GM12878 (cell line): ENCODE data around the gene ADAMTSL4. TPM values are rescaled to one million over a fixed set of nuclear protein-coding genes. Genes with fewer than 3 reads are reported as not detected.

Source experiments
- ATAC-seq: fragments of 200-7000 bp; cut with Tn5 transposase; 3 replicates; pipeline ENCODE4 v1.9.1; 2020; ENCODE audit warnings: mild to moderate bottlenecking, moderate library complexity
- BruUV-seq: library from RNA; stranded (reverse); fragments of 400-500 nt; replicated peaks from 2 replicates; lab custom pipeline; 2021; lab: Mats Ljungman, UMichigan
- CTCF ChIA-PET: fragments of 300-600 bp; sonication (Branson Sonifier 250); formaldehyde crosslinking; extraction: SDS; loops from one replicate; lab custom pipeline; 2021; ENCODE audit warnings: inconsistent platforms; lab: Yijun Ruan, JAX
- POLR2A ChIA-PET: fragments of 350-600 bp; formaldehyde crosslinking; extraction: SDS; loops from one replicate; lab custom pipeline; 2021; ENCODE audit warnings: inconsistent platforms; lab: Charles Lee
- RAD21 ChIA-PET: fragments of 300-600 bp; sonication (Branson Sonifier 250); formaldehyde crosslinking; loops from one replicate; lab custom pipeline; 2023; ENCODE audit warnings: antibody characterized with exemption; ENCODE audit not compliant: unreplicated experiment; lab: Charles Lee
- SMC1A ChIA-PET: fragments of 300-600 bp; sonication (Branson Sonifier 250); formaldehyde crosslinking; loops from one replicate; lab custom pipeline; 2023; ENCODE audit not compliant: unreplicated experiment, uncharacterized antibody; lab: Charles Lee
- DNase-seq: peaks from one replicate; pipeline ENCODE4 v3.0.0-alpha.2; 2011; ENCODE audit warnings: low read depth, low spot score
- FAIRE-seq: peaks from 3 replicates; lab custom pipeline; 2011; peaks lifted over from hg19 to GRCh38; lab: Jason Lieb, UNC
- H2AFZ ChIP-seq: 2 replicates; pipeline ENCODE4 v1.6.0; 2011; ENCODE audit warnings: low read depth, low read length, control low read depth; ENCODE audit not compliant: control insufficient read depth
- H3K27ac ChIP-seq: 2 replicates; pipeline ENCODE4 v1.5.1; 2011; ENCODE audit warnings: control low read depth; ENCODE audit not compliant: control insufficient read depth, insufficient read depth
- H3K27me3 ChIP-seq, 2 experiments: replicated peaks in 1 of 2; 2 replicates each; pipeline versions ENCODE4 v1.6.0 to v1.6.1; 2011; ENCODE audit warnings: low read length in 1 of 2; ENCODE audit not compliant: control insufficient read depth in 2 of 2, insufficient read depth in 2 of 2
- H3K36me3 ChIP-seq, 2 experiments: 2 replicates each; pipeline ENCODE4 v1.5.1; 2011; ENCODE audit warnings: low read length in 1 of 2; ENCODE audit not compliant: control insufficient read depth in 2 of 2, insufficient read depth in 2 of 2
- H3K4me1 ChIP-seq: 2 replicates; pipeline ENCODE4 v1.6.1; 2011; ENCODE audit warnings: mild to moderate bottlenecking, low read length, moderate library complexity, mixed read lengths; ENCODE audit not compliant: control insufficient read depth, insufficient read depth
- H3K4me2 ChIP-seq: 2 replicates; pipeline ENCODE4 v1.6.0; 2011; ENCODE audit warnings: control low read depth; ENCODE audit not compliant: control insufficient read depth, insufficient read depth
- H3K4me3 ChIP-seq: fragments of 200-600 bp; sonication (generic); 2 replicates; pipeline ENCODE4 v1.5.1; 2016
- H3K79me2 ChIP-seq: 2 replicates; pipeline ENCODE4 v1.6.0; 2011; ENCODE audit warnings: low read length; ENCODE audit not compliant: control insufficient read depth, insufficient read depth
- H3K9ac ChIP-seq: 2 replicates; pipeline ENCODE4 v1.8.0; 2011; ENCODE audit warnings: low read length, control low read depth, mixed read lengths; ENCODE audit not compliant: control insufficient read depth, insufficient read depth
- H3K9me3 ChIP-seq: replicated peaks from 3 replicates; pipeline ENCODE4 v1.5.1; 2011; ENCODE audit warnings: mild to moderate bottlenecking, low read length; ENCODE audit not compliant: control insufficient read depth, insufficient read depth
- H4K20me1 ChIP-seq: 2 replicates; pipeline ENCODE4 v1.6.0; 2011; ENCODE audit not compliant: control insufficient read depth, insufficient read depth
- ATF3 ChIP-seq: IDR thresholded peaks from 2 replicates; pipeline ENCODE4 v1.6.1; 2011; ENCODE audit warnings: low read depth, mild to moderate bottlenecking, low read length, moderate library complexity, borderline replicate concordance; ENCODE audit errors: extremely low read depth
- CHD4 ChIP-seq: fragments of 200-600 bp; sonication (generic); IDR thresholded peaks from 2 replicates; pipeline ENCODE4 v1.6.1; 2016; ENCODE audit warnings: mild to moderate bottlenecking
- HSF1 ChIP-seq: fragments of 150-350 bp; IDR thresholded peaks from 2 replicates; pipeline ENCODE4 v1.6.1; 2014; ENCODE audit warnings: mild to moderate bottlenecking, low read depth, low read length
- IKZF1 ChIP-seq: fragments of 450-650 bp; conservative IDR thresholded peaks from 2 replicates; pipeline ENCODE4 v1.6.1; 2017; ENCODE audit warnings: antibody characterized with exemption, mild to moderate bottlenecking
- RELA ChIP-seq: fragments of 450-650 bp; IDR thresholded peaks from 2 replicates; pipeline ENCODE4 v1.8.0; 2014; ENCODE audit warnings: borderline replicate concordance; ENCODE audit not compliant: partially characterized antibody
- WGBS: methylation state at CpG from one replicate; pipeline ENCODE4 v1.1.6; 2016; ENCODE audit warnings: low lambda C conversion rate; ENCODE audit not compliant: insufficient replicate concordance, insufficient coverage; ENCODE audit errors: missing lambda C conversion rate; 5-methylcytosine and 5-hydroxymethylcytosine counted together
- in situ Hi-C: fragments of 300-500 bp; cut with MboI; formaldehyde crosslinking; loops from 9 replicates; pipeline ENCODE4 v1.14.3; 2018; ENCODE audit warnings: mixed read lengths
- intact Hi-C: fragments of 100-400 bp; cut with micrococcal nuclease; formaldehyde crosslinking; loops from one replicate; pipeline ENCODE4 v1.14.2; 2022; ENCODE audit not compliant: unreplicated experiment
- polyA plus RNA-seq, 11 experiments: library from polyadenylated mRNA; depleted of rRNA in 4 of 11; unstranded in 6 of 11; stranded (reverse) in 5 of 11; fragments of >200 nt; fragmentation: Nextera tagmentation in 4 of 11; fragmentation: Illumina TruSeq in 1 of 11; extraction: Ambion mirVana in 4 of 11; extraction: Trizol in 1 of 11; gene quantifications; 1 replicate in 1 of 11; 2 replicates in 10 of 11; pipeline versions ENCODE4 v1.2.1 to v1.2.3, GENCODE V29; 2011 to 2016; ENCODE audit warnings: inconsistent platforms in 2 of 11, missing spikeins in 2 of 11, low read depth in 1 of 11
- total RNA-seq, 4 experiments: library from RNA; depleted of rRNA in 3 of 4; stranded (reverse); fragments of >200 nt in 3 of 4; fragmentation: Illumina TruSeq in 1 of 4; extraction: Trizol in 1 of 4; gene quantifications; 2 replicates each; pipeline versions ENCODE4 v1.2.1 to v1.2.3, GENCODE V29; 2013 to 2021

Gene ADAMTSL4
- total and polyA plus RNA-seq, 10 of the 15 experiments (the other 5 are each of a cell fraction or from before 2014, with no cell fraction given) = 0.04 to 0.15 (median 0.05) TPM; not detected in 5

- H3K79me2 ChIP-seq = no peaks in the 10 kb centered on the region
- in situ Hi-C loops (no loop called here), intact Hi-C loops (no loop called here)
- POLR2A ChIA-PET = interaction anchor here (1.1 kb wide), 1 partner anchor 38 kb away, joined by 4 read pairs; no protein-coding TSS in a partner anchor
- no peak overlapping the region for H3K4me3 ChIP-seq
- H3K27ac ChIP-seq = no peak overlapping the region
- ATAC-seq (no peak), FAIRE-seq (no peak), DNase-seq (no peak)
- SMC1A ChIA-PET = interaction anchor here (0.8 to 18.8 kb wide), 4 partner anchors 13 to 43 kb away, joined by 3 to 367 read pairs (median 6); partner anchors contain the start of gene MCL1
- peaks cover 10% of the 10 kb centered on the region for H3K4me1 ChIP-seq
- CTCF ChIA-PET = interaction anchor here (0.8 to 1.6 kb wide), 3 partner anchors 18 to 46 kb away, joined by 3 to 7 read pairs (median 3); no protein-coding TSS in a partner anchor
- H3K9ac ChIP-seq = no peak overlapping the region
- no peak for TF ChIP-seq HSF1
- TF ChIP-seq RELA = no peak
- no peak for TF ChIP-seq CHD4
- TF ChIP-seq IKZF1 = no peak
- no peak for TF ChIP-seq ATF3
- WGBS = 98% methylated on average over 7 of the region's 7 CpGs
- no peak overlapping the region for H2AFZ ChIP-seq
- H3K4me2 ChIP-seq = no peak overlapping the region
- 0 out of 4 replicates have a peak, but pooled peaks cover 0 to 4% of the 10 kb centered on the region in 2 experiments for H3K36me3 ChIP-seq
- H3K27me3 ChIP-seq = no peaks in the 10 kb centered on the region
- H4K20me1 ChIP-seq = no peaks in the 10 kb centered on the region
- RAD21 ChIA-PET = interaction anchor here (0.6 to 0.8 kb wide), 2 partner anchors 12 to 91 kb away, joined by 3 to 4 read pairs; partner anchors contain the start of gene GOLPH3L
- H3K9me3 ChIP-seq = no peaks in the 10 kb centered on the region
- BruUV-seq = no TSS peak
These were observed 57.4 kb downstream of the ADAMTSL4 start for GRCh38 chr1:150606463-150607142.
